HG03469 (cell line): Measurements from ENCODE around the gene DOCK3.

Experiments used
- ATAC-seq: cut with Tn5 transposase; IDR thresholded peaks from one replicate; pipeline ENCODE4 v1.9.1; 2021; ENCODE audit warnings: mild to moderate bottlenecking, moderate library complexity, moderate number of reproducible peaks; ENCODE audit not compliant: unreplicated experiment

The DOCK3 gene, protein sequence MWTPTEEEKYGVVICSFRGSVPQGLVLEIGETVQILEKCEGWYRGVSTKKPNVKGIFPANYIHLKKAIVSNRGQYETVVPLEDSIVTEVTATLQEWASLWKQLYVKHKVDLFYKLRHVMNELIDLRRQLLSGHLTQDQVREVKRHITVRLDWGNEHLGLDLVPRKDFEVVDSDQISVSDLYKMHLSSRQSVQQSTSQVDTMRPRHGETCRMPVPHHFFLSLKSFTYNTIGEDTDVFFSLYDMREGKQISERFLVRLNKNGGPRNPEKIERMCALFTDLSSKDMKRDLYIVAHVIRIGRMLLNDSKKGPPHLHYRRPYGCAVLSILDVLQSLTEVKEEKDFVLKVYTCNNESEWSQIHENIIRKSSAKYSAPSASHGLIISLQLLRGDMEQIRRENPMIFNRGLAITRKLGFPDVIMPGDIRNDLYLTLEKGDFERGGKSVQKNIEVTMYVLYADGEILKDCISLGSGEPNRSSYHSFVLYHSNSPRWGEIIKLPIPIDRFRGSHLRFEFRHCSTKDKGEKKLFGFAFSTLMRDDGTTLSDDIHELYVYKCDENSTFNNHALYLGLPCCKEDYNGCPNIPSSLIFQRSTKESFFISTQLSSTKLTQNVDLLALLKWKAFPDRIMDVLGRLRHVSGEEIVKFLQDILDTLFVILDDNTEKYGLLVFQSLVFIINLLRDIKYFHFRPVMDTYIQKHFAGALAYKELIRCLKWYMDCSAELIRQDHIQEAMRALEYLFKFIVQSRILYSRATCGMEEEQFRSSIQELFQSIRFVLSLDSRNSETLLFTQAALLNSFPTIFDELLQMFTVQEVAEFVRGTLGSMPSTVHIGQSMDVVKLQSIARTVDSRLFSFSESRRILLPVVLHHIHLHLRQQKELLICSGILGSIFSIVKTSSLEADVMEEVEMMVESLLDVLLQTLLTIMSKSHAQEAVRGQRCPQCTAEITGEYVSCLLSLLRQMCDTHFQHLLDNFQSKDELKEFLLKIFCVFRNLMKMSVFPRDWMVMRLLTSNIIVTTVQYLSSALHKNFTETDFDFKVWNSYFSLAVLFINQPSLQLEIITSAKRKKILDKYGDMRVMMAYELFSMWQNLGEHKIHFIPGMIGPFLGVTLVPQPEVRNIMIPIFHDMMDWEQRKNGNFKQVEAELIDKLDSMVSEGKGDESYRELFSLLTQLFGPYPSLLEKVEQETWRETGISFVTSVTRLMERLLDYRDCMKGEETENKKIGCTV (N-terminal part only)

DNA sequence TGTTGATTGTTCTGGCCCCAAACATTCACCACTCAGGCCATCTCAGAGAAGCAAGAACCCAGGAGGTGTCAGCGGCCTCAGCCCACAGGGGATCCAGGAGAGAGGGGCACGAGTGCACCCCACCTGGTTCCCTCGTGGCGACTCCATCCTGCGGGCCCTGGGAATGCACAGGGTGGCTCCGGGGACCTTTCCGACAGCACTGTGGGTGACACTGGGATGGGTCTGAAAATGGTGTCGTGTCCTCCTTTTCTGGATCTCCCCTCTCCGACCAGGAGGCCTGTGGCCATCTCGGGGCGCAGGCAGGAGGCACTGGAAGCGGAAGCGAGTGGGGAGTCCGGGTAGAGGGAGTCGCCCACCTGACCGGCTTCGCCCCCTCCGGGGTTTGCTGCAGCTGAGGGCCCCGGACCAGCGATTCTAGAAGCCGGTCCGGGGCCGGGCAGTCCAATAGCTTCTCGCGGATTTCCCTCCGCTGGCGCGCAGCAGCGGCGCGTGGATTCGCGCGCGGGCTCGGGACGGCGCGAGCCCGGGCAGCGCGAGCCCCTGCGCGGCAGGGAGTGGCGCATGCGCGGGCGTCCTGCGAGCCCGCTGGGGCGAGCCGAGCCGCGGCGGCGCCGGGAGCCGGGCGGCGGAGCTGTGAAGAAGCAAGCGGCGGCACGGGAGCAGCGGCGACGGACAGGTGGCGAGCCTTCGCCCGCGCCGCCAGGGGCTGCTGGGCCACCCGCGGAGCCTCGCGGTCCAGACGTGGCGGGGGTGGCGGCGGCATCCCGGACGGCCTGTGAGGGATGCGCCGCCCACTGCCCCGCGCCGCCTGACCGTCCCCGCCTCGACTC, at the start of gene DOCK3:
Gene DOCK3, plus strand, starts transcription at position 579 of the 830 bp plus-strand sequence. CDS start 337 bp downstream, outside the sequence.
- no peak for ATAC-seq

DNA sequence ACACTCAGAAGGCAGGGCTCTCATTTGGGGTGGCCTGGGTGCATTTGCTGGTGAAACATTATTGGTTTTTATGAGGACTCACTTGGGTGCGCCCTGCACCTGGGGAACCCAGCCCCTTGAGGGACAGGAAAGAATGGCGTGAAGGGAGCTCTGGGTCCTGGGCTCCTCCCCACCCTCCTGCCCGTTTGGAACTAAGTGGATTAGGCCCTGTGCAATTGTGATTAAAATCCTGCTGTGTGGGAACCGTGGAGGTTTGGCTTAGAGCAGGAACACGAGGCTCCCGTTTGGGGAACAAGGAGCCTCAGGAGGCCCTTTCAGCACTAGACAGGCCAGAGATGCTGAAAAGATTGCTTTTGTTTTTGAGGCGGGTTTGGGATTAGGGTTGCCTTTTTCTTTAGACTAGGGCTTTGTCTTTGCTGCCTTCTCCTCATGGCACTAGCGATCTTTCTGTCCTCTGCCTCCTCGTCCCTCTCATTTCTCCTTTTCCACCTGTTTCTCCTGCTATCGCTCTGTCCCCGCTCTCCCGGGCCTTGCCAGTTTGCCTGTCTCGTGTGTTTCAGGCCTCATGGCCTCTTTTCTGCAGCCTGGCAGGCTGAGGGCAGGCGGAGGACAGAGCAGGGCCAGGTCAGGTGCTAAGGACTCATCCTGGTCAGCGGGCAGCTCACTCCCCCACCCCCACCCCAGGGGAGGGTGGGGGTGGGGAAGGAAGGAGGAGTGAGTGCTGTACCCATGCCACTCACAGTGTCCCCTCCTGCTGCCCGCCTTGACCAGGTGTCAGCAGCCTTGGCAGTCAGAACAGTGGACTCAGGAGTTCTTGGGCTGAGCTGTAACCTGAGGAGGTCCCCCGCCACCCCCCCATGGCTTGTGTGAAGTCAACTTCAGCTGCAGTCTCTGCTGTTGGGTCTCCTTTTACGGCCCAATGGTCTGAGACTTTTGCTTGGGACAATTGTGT, 49.2 kb upstream of the DOCK3 start:
- no peak for ATAC-seq

DNA sequence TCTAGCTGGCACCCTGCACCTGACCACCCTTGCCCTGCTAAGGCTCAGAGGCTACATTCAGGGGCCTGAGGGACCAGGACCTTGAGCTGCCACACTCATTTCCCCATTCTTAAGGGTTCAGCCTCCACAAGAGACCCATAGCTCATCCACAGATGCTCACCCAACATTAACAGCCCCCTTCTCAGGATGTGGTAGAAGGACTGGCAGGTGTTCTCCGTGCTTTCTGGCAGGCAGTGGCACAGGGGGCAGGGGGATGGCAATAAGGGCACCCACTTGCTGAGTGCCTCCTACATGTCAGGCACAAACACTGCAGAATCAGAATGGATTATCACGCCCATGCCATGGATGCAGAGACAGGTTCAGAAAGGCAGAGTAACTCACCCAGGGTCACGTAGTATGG, 48.3 kb upstream of the DOCK3 start:
- no peak for ATAC-seq

DNA sequence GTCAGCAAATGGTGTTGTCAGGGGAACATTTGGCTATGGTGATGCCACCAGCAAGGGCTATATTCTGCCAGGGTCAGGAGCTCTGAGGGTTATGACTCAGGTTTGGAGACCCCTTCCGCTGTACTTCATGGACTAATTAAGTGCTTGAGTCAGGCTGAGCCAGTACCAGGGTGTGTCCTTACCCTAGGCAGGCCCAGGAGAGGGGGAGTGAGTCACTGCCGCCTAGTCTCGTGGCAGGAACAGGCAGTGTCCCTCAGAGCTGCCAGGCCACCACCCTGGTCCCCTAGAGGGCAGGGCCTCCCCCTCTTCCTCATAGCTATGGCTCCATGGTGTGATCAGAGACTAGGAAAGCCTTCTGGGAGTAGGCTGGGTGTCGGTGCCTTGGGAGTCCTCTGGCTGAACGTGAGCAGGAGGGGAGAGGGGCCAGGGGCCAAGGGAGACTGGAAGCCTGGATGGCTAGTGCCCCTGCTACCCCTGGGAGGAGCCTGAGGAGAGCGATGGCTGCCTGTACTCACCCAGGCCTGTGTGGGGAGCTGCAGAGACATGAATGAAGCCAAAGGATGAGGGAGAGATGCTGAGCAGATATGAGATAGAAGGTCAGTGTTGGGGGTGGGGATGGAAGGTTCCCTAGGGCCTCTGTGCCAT, 47.2 kb upstream of the DOCK3 start:
- ATAC-seq: no peak

DNA sequence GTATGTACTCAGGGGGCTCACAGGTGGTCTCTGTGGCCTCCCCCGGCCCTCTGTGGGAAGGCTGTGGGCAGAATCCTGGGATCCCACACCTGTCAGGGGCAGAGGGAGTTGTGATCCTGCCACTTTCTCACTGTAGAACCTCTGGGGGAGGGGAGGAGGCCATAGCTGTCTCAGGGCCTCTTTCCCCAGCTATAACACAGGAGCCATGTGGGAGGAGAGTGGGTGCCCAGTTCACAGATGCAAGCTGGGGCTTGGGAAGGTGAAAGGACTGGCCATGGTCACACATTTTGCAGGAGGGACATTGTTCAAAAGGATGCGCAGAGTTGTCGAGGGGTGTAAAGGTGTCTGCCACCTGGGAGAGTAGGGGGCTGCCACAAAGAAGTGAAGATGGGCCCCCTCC, 46.1 kb upstream of the DOCK3 start:
- ATAC-seq: no peak

DNA sequence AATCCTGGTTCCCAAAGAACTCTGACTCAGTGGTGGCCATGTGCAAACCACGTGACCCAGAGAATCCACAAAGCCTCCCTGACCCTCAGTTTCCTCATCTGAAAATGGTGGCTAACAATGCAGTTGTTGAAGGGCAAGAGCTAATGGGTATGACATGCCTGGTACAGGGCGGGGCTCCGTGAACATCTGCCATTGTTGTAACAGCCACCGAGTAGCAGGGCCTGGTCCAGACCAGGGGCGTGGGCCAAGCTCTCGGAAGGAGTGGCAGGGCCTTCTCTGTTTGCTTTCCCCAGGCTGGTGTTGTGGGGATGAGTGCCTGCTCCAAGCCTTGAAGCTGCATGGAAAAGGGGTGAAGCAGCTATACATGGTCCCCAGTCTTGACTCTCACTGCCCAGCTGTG, 44.3 kb upstream of the DOCK3 start:
- no peak for ATAC-seq

DNA sequence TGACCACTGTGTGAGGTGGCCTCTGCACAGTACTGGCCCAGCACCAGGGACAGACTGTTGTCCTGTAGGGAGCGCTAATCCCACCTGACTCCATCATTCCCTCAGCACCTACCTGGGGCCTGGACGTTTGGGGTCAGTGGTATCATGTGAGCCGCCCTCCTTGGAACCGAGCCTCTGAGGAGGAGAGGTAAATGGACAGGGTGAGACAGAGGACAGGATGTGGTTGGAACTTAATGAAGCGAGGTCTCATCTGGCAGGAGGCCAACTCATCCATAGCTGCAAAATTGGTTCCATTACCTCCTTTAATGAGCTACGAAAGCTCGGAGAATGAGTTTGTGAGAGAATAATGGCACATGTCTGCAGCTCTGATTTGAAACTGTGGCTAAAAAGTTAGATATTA, 43.9 kb upstream of the DOCK3 start:
- ATAC-seq: no peak

DNA sequence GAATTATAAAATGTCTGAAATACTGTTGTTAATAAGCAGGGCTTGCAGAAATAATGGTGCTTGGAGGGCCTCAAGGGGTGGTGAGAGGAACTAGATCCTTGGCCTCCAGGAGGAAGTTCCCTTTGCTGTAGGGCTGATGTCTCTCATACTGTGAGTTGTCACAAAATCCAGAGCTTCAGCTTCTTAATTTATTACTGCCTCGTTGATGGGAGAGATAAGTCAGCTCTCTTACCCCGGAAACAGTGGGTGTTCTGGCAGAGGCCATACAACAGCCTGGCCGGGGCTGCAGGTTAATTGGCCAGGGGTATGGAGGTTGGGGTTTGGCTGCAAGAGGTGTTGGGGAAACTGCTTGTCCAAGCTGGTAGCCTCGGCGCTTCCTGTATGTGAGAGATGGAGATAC, 42.3 kb upstream of the DOCK3 start:
- ATAC-seq: no peak

DNA sequence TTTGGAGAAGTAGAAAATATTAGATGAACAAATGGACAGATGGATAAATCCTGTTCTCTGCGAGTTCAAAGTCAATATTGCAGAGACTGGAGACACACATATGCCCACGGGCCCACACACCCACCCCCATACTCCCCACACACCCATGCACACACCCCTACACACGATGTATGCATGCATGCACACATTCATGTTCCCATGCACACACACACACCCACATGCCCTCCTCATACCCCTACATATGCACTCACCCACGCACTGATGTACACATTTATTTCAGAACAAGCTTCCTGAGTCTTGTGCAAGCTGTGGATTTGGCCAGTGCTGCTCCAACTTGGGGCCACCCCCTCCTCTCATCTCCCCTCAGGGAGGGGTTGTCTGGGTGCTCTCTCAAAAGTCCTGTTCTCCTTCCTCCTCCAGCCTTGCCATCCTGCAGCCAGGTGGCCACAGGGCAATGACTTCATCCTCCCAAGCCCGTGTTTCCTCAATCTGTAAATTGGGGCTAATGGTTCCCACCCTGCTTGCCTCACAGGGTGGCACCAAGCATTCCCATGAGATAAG, 41.4 kb upstream of the DOCK3 start:
- no peak for ATAC-seq

DNA sequence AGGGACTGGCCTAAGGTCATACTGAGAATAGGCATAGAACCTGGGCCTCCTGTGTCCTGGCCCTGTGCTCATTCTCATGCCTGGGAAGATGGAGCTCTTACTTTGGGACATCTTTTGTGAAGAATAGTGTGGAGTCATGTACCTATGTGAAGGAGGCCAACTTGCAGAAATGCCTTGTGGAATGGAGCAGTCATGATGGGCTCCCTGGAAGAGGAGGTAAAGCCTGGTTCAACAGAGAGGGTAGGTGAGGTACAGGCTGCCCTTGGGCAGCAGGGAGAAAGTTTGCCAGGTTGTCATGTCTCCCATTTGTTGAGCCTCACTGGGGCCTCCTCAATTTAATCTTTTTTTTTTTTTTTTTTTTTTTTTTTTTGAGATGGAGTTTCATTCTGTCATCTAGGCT, 39.7 kb upstream of the DOCK3 start:
- no peak for ATAC-seq

DNA sequence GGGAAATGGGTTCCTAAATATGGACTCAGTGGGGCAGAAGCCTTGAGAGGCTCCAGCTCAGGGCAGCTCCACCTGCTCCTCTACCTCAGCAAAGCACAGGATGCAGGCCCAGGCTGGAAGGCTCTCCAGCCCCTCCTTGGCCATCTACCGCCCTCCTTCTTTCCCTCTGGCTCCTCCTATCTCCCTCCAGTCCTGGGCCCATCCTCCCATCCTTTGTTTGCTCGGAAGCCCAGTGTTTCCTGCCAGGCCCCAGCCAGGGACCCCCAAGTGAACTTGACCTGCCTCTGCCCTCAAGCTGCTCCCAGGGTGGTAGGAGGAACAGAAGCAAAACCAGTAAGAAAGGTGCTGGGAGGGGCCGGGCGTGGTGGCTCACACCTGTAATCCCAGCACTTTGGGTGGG, 37.7 kb upstream of the DOCK3 start:
- no peak for ATAC-seq

DNA sequence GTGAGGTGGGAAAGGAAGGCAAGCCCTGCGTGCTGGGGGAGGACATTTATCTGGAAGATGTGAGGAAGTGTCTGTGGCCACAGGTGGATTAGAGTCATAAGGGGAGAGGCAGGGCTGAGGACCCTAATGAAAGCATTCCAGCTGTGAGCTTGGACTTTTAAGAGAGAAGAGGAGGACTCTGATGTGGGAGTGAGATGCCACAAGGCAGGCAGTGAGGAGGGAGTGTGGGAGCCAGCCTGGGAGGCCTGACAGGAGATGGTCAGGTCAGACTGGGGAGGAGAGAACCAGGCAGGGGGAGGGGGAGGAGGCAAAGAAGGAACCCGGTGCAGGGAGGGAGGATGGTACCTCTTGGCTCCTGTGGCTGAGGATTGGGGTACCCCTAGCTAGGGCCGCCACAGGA, 36.8 kb upstream of the DOCK3 start:
- ATAC-seq: no peak

DNA sequence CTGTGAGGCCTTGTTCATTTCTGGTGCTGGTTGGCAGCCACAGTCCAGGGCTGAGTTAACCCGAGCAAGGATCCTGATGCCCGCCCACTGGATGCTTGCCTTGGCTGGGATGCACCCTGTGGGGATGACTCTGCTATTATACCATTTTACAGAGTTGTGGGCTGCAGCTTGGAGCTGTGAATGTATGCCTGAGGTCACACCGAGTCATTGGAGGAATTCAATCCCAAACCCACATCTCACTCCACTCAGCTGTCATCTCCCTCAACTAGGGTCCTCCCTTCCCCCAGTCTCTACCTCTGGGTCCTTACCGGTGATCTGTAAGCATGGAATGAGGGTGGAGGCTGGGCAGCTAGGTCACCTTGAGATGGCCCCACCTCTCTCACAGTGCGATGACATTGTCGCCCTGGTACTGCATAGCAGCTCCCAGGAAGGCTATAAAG, 35.7 kb upstream of the DOCK3 start:
- no peak for ATAC-seq

DNA sequence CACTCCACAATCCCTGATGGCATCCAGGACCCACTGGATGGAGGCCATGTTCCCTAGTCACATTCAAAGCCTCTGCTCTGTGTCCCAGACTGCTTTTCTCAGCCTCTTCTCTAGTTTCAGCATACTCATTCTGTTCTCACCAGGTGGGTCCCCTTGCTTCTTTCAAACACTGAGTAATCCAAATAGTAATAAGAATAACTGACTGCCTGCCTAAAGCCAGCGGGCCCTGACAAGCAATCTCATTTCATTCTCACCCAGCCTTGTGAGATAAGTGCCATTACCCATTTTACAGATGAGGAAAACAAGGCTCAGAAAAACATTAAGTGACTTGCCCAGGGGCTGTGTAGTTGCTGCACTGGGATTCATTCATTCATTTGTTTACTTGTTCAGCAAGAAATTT, 32.3 kb upstream of the DOCK3 start:
- no peak for ATAC-seq

DNA sequence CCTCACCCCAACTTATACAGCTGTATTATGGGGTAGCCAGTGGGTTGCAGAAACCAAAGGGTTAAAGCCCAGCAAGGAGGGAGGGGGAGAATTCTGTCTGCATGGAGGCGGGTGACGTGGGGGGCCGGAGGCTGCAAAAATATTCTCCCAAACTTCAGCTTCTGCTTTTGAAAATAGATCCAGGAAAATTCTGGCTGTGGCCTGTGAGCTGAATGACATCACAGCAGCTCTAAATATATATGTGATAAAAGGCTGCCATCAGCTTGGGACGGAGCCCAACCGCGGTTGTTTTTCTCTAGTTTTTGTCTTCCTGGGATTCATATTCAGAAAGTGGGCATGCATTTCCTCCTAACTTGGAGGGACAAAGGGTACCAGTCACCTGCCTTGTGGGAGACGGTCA, 30.2 kb upstream of the DOCK3 start:
- ATAC-seq: no peak

DNA sequence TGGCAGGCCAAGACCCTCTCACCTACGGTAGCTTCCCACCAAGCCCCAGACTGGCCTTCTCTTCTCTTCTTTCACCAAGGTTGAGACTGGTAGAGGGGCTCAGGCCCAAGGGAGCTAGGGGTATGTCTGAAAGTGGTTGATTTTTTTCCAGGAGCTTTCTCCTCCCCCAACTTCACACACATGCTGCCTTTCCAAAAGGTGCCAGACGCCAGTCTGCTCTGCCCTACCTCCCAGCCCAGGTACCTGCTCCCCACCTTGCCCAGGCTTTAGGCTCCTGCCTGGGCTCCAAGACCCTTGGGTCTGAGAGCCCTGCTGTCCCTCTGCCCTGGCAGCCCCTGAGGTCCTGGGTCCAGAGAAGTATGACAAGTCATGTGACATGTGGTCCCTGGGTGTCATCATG, 29.3 kb upstream of the DOCK3 start:
- ATAC-seq: no peak

DNA sequence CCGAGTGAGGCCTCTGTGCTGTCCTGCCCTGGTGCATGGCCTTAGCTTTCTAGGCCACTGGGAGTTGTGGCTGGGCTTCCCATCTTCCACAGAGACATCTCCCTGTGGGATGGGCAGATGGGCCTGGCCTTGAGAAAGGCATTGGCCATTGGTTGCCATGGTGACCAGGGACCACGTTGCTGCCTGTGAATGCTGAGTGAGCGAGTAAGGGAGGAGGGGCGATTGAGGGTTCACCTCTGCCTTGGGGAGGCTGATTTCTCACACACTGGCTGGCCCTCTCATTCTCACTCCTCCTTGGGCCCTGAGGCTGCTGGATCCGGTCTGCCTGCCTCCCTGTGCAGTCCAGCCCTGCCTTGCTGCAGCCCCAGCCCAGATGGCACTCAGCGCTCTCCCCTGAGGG, 26.4 kb upstream of the DOCK3 start:
- no peak for ATAC-seq

DNA sequence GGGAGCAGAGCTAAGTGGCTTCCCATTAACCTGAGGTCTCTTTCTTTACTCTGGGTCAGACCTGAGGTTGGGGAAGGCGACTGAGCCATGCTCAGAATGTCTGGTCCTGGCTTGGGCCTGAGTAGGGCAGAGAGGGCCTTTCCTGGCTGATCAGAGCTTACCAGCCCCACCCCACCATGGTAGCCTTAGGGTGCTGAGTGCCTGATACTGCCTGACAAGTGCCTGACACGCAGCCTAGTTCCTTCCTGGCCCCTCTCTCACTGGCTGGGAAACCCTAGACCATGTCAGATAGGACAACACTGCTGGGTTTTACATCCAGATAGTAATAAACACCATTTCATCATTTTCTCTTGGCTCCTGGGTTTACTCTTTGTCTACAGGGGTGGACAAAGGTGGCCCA, 25.8 kb upstream of the DOCK3 start:
- ATAC-seq: no peak
